Parathyroid adenoma (tissue), 2 donors: ENCODE measurements around the gene ZBTB7B.
A peak's percentile ranks its signal among the peaks of the same experiment; 100 is the strongest.

ENCODE experiments used
- H2AFZ ChIP-seq: fragments of 300-600 bp; sonication (generic); one replicate; pipeline ENCODE4 v1.7.0; 2017; ENCODE audit warnings: antibody characterized with exemption, mild to moderate bottlenecking
- H3K27ac ChIP-seq: fragments of 300-600 bp; sonication (generic); one replicate; pipeline ENCODE4 v1.7.0; 2017
- H3K27me3 ChIP-seq: fragments of 300-600 bp; sonication (generic); one replicate; pipeline ENCODE4 v1.7.0; 2017; ENCODE audit warnings: low read length; ENCODE audit not compliant: control insufficient read depth, insufficient read depth
- H3K36me3 ChIP-seq: fragments of 300-600 bp; sonication (generic); one replicate; pipeline ENCODE4 v1.7.0; 2017; ENCODE audit warnings: low read length; ENCODE audit not compliant: control insufficient read depth, insufficient read depth
- H3K4me1 ChIP-seq: fragments of 300-600 bp; sonication (generic); one replicate; pipeline ENCODE4 v1.7.0; 2017; ENCODE audit warnings: control low read depth
- H3K4me2 ChIP-seq: fragments of 300-600 bp; sonication (generic); one replicate; pipeline ENCODE4 v1.7.0; 2017; ENCODE audit warnings: low read length
- H3K4me3 ChIP-seq: fragments of 300-600 bp; sonication (generic); one replicate; pipeline ENCODE4 v1.7.0; 2017; ENCODE audit warnings: low read depth, low read length
- H3K79me2 ChIP-seq: fragments of 300-600 bp; sonication (generic); one replicate; pipeline ENCODE4 v1.7.0; 2017; ENCODE audit warnings: control low read depth
- H3K9ac ChIP-seq: fragments of 300-600 bp; sonication (generic); one replicate; pipeline ENCODE4 v1.7.0; 2017; ENCODE audit warnings: mild to moderate bottlenecking
- H3K9me3 ChIP-seq: fragments of 300-600 bp; sonication (generic); one replicate; pipeline ENCODE4 v1.7.0; 2017; ENCODE audit warnings: low read length; ENCODE audit not compliant: control insufficient read depth
- CTCF ChIP-seq: fragments of 300-600 bp; sonication (generic); IDR thresholded peaks from one replicate; pipeline ENCODE4 v1.7.0; 2017; ENCODE audit warnings: antibody characterized with exemption, mild to moderate bottlenecking
- donor health status: primary hyperparathyroidism.

Gene ZBTB7B

DNA sequence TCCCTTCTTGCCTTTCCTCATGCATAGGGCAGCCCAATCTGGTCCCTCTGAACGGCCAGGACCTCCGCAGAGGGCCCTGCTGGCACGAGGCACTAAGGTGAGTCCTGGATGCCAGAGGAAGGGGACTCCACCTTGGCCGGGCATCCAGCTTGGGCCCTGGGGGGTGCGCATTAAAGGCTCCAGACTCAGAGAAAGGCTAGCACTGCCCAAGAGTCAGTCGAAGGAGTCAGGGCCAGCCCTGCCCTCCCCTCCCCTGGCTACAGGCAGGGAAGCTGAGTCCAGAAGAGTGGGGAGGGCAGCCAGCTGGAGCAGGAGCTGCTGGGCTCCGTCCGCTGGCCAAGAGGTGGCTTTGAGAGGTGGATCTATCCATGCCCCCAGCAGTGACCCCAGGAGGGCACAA, 58.1 kb downstream of the ZBTB7B start:
- Histone ChIP-seq H3K4me1 (peaks cover 8% of the 10 kb centered on the region), H2AFZ (no peak overlapping the region), H3K27ac (no peak overlapping the region), H3K9me3 (no peaks in the 10 kb centered on the region), H3K4me2 (no peak overlapping the region), H3K9ac (no peak overlapping the region), H3K27me3 (no peaks in the 10 kb centered on the region), H3K4me3 (no peak overlapping the region), H3K36me3 (no peaks in the 10 kb centered on the region), H3K79me2 (no peaks in the 10 kb centered on the region)
- TF ChIP-seq CTCF, result no peak

GRCh38 chr1:155061381-155062150, 59.0 kb downstream of the ZBTB7B start:
- Histone ChIP-seq H3K79me2 (no peaks in the 10 kb centered on the region), H3K9ac (no peak overlapping the region), H3K4me3 (no peak overlapping the region), H3K9me3 (no peaks in the 10 kb centered on the region), H3K36me3 (no peaks in the 10 kb centered on the region), H3K4me1 (peaks cover 8% of the 10 kb centered on the region), H3K27me3 (no peaks in the 10 kb centered on the region), H3K27ac (no peak overlapping the region), H3K4me2 (peak overlapping the region; percentile 61), H2AFZ (no peak overlapping the region)
- peak; percentile 92 for TF ChIP-seq CTCF

DNA sequence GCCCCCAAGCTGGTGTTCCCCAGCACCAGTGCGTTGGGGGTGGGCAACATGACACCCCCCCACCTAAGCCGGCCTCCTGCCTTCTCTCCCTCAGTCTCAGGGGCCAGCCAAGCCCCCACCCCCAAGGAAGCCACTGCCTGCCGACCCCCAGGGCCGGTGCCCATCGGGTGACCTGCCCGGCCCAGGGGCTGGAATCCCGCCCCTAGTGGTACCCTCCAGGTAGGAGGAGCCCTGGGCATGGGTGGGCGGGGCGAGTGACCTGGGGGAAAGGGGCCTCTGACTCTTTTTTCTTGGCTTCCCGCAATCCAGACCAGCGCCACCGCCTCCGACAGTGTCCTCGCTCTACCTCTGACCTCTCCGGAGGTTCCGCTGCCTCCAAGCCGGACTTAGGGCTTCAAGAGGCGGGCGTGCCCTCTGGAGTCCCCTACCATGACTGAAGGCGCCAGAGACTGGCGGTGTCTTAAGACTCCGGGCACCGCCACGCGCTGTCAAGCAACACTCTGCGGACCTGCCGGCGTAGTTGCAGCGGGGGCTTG, 59.6 kb downstream of the ZBTB7B start:
- H3K27me3 ChIP-seq, result no peaks in the 10 kb centered on the region
- no peak for TF ChIP-seq CTCF
- H3K4me2 ChIP-seq, result peak overlapping the region; percentile 93
- no peak overlapping the region for H3K4me3 ChIP-seq
- H3K9ac ChIP-seq, result no peak overlapping the region
- no peak overlapping the region for H2AFZ ChIP-seq
- no peak overlapping the region for H3K27ac ChIP-seq
- no peaks in the 10 kb centered on the region for H3K36me3 ChIP-seq
- peaks cover 8% of the 10 kb centered on the region for H3K4me1 ChIP-seq
- H3K9me3 ChIP-seq, result no peaks in the 10 kb centered on the region
- no peaks in the 10 kb centered on the region for H3K79me2 ChIP-seq

DNA sequence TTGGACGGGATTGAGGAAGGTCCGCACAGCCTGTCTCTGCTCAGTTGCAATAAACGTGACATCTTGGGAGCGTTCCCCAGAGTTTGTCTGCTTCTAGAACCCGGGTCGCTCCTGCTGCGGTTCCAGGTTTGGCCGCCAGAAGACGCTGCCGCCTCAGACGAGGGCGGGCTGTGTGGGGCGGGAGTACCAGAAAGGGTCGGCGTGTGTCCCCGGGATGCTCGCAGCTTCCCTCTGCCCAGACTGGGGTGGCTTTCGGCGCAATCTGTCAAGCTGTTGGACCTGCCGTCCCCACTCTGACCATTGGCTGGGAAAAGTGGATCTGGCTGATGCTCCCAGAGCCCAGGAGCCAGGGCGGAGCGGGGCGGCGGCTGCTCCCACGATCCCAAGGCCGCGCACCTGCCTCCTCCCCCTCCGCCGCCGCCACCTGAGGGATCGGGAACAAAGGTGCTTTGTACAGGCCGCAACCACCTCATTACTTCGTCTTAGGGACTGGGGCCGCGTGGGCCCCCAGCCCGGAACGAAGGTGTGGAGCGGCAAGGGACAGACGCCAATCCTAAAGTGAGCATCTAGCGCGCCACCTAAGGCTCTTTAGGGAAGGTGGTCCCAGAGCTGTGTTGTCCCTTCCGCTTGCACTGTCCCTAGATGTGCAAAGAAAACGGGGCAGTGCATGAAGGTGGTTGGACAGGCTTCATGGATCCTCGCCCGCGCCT, 60.3 kb downstream of the ZBTB7B start:
- Histone ChIP-seq H2AFZ (peak overlapping the region; percentile 70), H3K27ac (no peak overlapping the region), H3K79me2 (no peaks in the 10 kb centered on the region), H3K4me2 (peak overlapping the region; percentile 93), H3K4me3 (peak overlapping the region; percentile 89), H3K27me3 (no peaks in the 10 kb centered on the region), H3K36me3 (no peaks in the 10 kb centered on the region), H3K9me3 (no peaks in the 10 kb centered on the region), H3K9ac (no peak overlapping the region), H3K4me1 (peaks cover 8% of the 10 kb centered on the region)
- peak; percentile 40 for TF ChIP-seq CTCF
